ENCODE data around the gene CACYBP. TPM values are rescaled to one million over a fixed set of nuclear protein-coding genes. Genes with fewer than 3 reads are reported as not detected.

CACYBP gene
- total and polyA plus RNA-seq, 2 donors (not counting 3 experiments of a cell fraction or from before 2014, with no cell fraction given), result 29.5 to 149 TPM

- Histone ChIP-seq H2AFZ (ENCODE audit: low read depth, low read length) (no peak overlapping the region), H3K27me3 (ENCODE audit: control insufficient read depth in 2 of 2, insufficient read depth in 2 of 2, low read length in 2 of 2) (no peaks in the 10 kb centered on the region), H3K27ac (ENCODE audit: insufficient read depth, low read depth, low read length) (no peak overlapping the region), H3K9me3 (replicated peaks; ENCODE audit: control insufficient read depth, insufficient read depth, low read length) (no peaks in the 10 kb centered on the region), H3K4me3 (replicated peaks in 1 of 3; ENCODE audit: insufficient read depth in 1 of 3, low read depth in 1 of 3, low read length in 3 of 3) (no peak overlapping the region), H3K9me1 (replicated peaks; ENCODE audit: control insufficient read depth, extremely low read depth, insufficient read depth, low read length) (no peaks in the 10 kb centered on the region), H3K4me1 (ENCODE audit: control insufficient read depth, extremely low read depth, insufficient read depth, low read length) (no peaks in the 10 kb centered on the region), H3K79me2 (ENCODE audit: control insufficient read depth, insufficient read depth, low read length) (no peaks in the 10 kb centered on the region), H3K9ac (replicated peaks; ENCODE audit: extremely low read depth, insufficient read depth, low read length) (no peak overlapping the region), H3K4me2 (ENCODE audit: insufficient read depth, low read length) (no peak overlapping the region), H3K36me3 (ENCODE audit: control insufficient read depth in 2 of 2, extremely low read depth in 1 of 2, insufficient read depth in 2 of 2, low read length in 2 of 2) (no peaks in the 10 kb centered on the region), H4K20me1 (replicated peaks; ENCODE audit: control insufficient read depth, extremely low read depth, insufficient read depth, low read length) (no peaks in the 10 kb centered on the region)
- intact Hi-C loops (cut with micrococcal nuclease) (no loop called here), dilution Hi-C loops (cut with MboI; ENCODE audit: extremely low pct_ligation_motif_present, low sequenced_read_pairs) (no loop called here)
- FAIRE-seq, result no peak
- CTCF ChIA-PET, result interaction anchor here (1.2 to 2.0 kb wide), 6 partner anchors 8 to 714 kb away, joined by 4 to 6 read pairs (median 4); no protein-coding TSS in a partner anchor
- POLR2A ChIA-PET, result no interaction called here
- BruUV-seq (replicated peaks), result no TSS peak
- TF ChIP-seq CTCF (IDR thresholded peaks at IDR 0.05; ENCODE audit: extremely low read depth in 1 of 2, insufficient read depth in 1 of 2, low read depth in 1 of 2, low read length in 2 of 2) (no peak), GATA2 (IDR thresholded peaks at IDR 0.05; ENCODE audit: insufficient read depth, insufficient read length, low read depth, low read length) (no peak), JUN (IDR thresholded peaks at IDR 0.05; ENCODE audit: borderline replicate concordance, insufficient read depth, insufficient read length, low read depth) (no peak), EZH2 (IDR thresholded peaks at IDR 0.05; ENCODE audit: borderline replicate concordance, low read depth, low read length, severe bottlenecking) (no peak), POLR2AphosphoS5 (IDR thresholded peaks at IDR 0.05; ENCODE audit: insufficient read depth, low read depth, low read length) (no peak), MYC (IDR thresholded peaks at IDR 0.05; ENCODE audit: low read depth, low read length) (no peak), FOS (IDR thresholded peaks at IDR 0.05; ENCODE audit: borderline replicate concordance, insufficient read depth, low read length) (peak; percentile 14), MAX (IDR thresholded peaks at IDR 0.05; ENCODE audit: insufficient read depth, insufficient read length) (no peak)
- no peak for DNase-seq (ENCODE audit: low read depth, low spot score)
These were observed 23.2 kb upstream of the CACYBP start for GRCh38 chr1:174976436-174977108.
